HCT116 (cell line): ENCODE results near the gene DPP10. TPM values are rescaled to one million over a fixed set of nuclear protein-coding genes. Genes with fewer than 3 reads are reported as not detected.

Source experiments
- ATAC-seq: fragments of 200-7000 bp; cut with Tn5 transposase; 2 replicates; pipeline ENCODE4 v1.9.1; 2020; ENCODE audit warnings: mild to moderate bottlenecking, moderate library complexity
- BruUV-seq: library from RNA; stranded (reverse); fragments of 400-500 nt; replicated peaks from 2 replicates; lab custom pipeline; 2021; lab: Mats Ljungman, UMichigan
- CTCF ChIA-PET: fragments of 300-600 bp; sonication (Branson Sonifier 250); formaldehyde crosslinking; loops from one replicate; lab custom pipeline; 2021; ENCODE audit warnings: antibody characterized with exemption; lab: Charles Lee
- POLR2A ChIA-PET: fragments of 300-600, 350-600 bp; sonication (Branson Sonifier 250); formaldehyde crosslinking; loops from one replicate; lab custom pipeline; 2021; ENCODE audit warnings: antibody characterized with exemption; lab: Charles Lee
- RAD21 ChIA-PET, 2 experiments: fragments of 300-600 bp; sonication (Branson Sonifier 250); formaldehyde crosslinking; loops; one replicate each; lab custom pipeline; 2023; ENCODE audit warnings: low total read pairs in 2 of 2; ENCODE audit not compliant: uncharacterized antibody in 2 of 2, unreplicated experiment in 2 of 2, low non-redundant PET in 1 of 2; lab: Charles Lee
- DNase-seq: peaks from one replicate; pipeline ENCODE4 v3.0.0-alpha.2; 2010; ENCODE audit warnings: low read depth, low spot score
- H2AFZ ChIP-seq: fragments of 200-600 bp; shearing (Covaris generic), sonication (generic); 2 replicates; pipeline ENCODE4 v1.6.1; 2017; ENCODE audit warnings: low read depth, mixed run types, mixed read lengths, antibody characterized with exemption, low read length; ENCODE audit not compliant: poor library complexity, severe bottlenecking
- H3K27ac ChIP-seq: 2 replicates; pipeline ENCODE4 v1.5.1; 2012; ENCODE audit warnings: low read depth, low read length
- H3K27me3 ChIP-seq: fragments of 200-600 bp; sonication (generic); 2 replicates; pipeline ENCODE4 v1.6.1; 2016; ENCODE audit warnings: mixed run types, low read length, mixed read lengths; ENCODE audit not compliant: insufficient read depth
- H3K36me3 ChIP-seq, 2 experiments: fragments of 200-500 bp in 1 of 2; fragments of 200-600 bp in 1 of 2; sonication (Bioruptor generic) in 1 of 2; sonication (generic) in 1 of 2; 2 replicates each; pipeline versions ENCODE4 v1.5.1 to v1.6.1; 2014 to 2016; ENCODE audit warnings: low read length in 2 of 2, inconsistent platforms in 1 of 2, mixed read lengths in 1 of 2, mixed run types in 1 of 2; ENCODE audit not compliant: insufficient read depth in 2 of 2, control insufficient read depth in 1 of 2
- H3K4me1 ChIP-seq, 2 experiments: fragments of 200-600 bp in 1 of 2; sonication (generic) in 1 of 2; 2 replicates each; pipeline versions ENCODE4 v1.5.1 to v1.6.1; 2012 to 2017; ENCODE audit warnings: low read length in 2 of 2, inconsistent platforms in 1 of 2, mild to moderate bottlenecking in 1 of 2, mixed read lengths in 1 of 2, mixed run types in 1 of 2, moderate library complexity in 1 of 2; ENCODE audit not compliant: insufficient read depth in 2 of 2, control insufficient read depth in 1 of 2
- H3K4me2 ChIP-seq: fragments of 200-600 bp; sonication (generic); 2 replicates; pipeline ENCODE4 v1.6.1; 2017; ENCODE audit warnings: mixed run types, low read length, mixed read lengths
- H3K4me3 ChIP-seq, 2 experiments: fragments of 200-600 bp in 1 of 2; sonication (generic) in 1 of 2; replicated peaks in 1 of 2; 2 replicates each; pipeline ENCODE4 v1.5.1; 2011 to 2016; ENCODE audit warnings: low read length in 2 of 2, control low read depth in 1 of 2, low read depth in 1 of 2, mild to moderate bottlenecking in 1 of 2, mixed read lengths in 1 of 2, mixed run types in 1 of 2
- H3K79me2 ChIP-seq: fragments of 200-600 bp; sonication (generic); 2 replicates; pipeline ENCODE4 v1.6.1; 2017; ENCODE audit warnings: mild to moderate bottlenecking, mixed run types, low read length, moderate library complexity, mixed read lengths; ENCODE audit not compliant: insufficient read depth
- H3K9ac ChIP-seq: fragments of 200-600 bp; sonication (generic); 2 replicates; pipeline ENCODE4 v1.6.1; 2016; ENCODE audit warnings: low read length, mixed read lengths
- H3K9me2 ChIP-seq: fragments of 200-600 bp; sonication (generic), shearing (Covaris generic); 2 replicates; pipeline ENCODE4 v1.6.1; 2017; ENCODE audit warnings: mixed run types, mild to moderate bottlenecking, moderate library complexity; ENCODE audit not compliant: insufficient read depth
- H3K9me3 ChIP-seq, 2 experiments: fragments of 200-500 bp in 1 of 2; fragments of 200-600 bp in 1 of 2; sonication (Bioruptor generic) in 1 of 2; sonication (generic) in 1 of 2; 2 replicates each; pipeline ENCODE4 v1.6.1; 2014 to 2017; ENCODE audit warnings: low read length in 2 of 2, mixed read lengths in 2 of 2, inconsistent platforms in 1 of 2, low read depth in 1 of 2, mild to moderate bottlenecking in 1 of 2, mixed run types in 1 of 2, moderate library complexity in 1 of 2; ENCODE audit not compliant: control insufficient read depth in 1 of 2, insufficient read depth in 1 of 2
- H4K20me1 ChIP-seq: fragments of 200-600 bp; sonication (generic), shearing (Covaris generic); 2 replicates; pipeline ENCODE4 v1.6.1; 2017; ENCODE audit warnings: mixed run types, mild to moderate bottlenecking, moderate library complexity; ENCODE audit not compliant: insufficient read depth
- CEBPB ChIP-seq: IDR thresholded peaks from 2 replicates; pipeline ENCODE4 v1.6.1; 2012; ENCODE audit warnings: low read depth
- CTCF ChIP-seq, 3 experiments: fragments of 200-600 bp in 1 of 3; sonication (generic) in 1 of 3; IDR thresholded peaks in 2 of 3; conservative IDR thresholded peaks in 1 of 3; 2 replicates each; pipeline ENCODE4 v1.5.1; 2012 to 2017; ENCODE audit warnings: low read depth in 2 of 3, low read length in 2 of 3, antibody characterized with exemption in 1 of 3, borderline replicate concordance in 1 of 3, control low read depth in 1 of 3, mild to moderate bottlenecking in 1 of 3, mixed read lengths in 1 of 3, mixed run types in 1 of 3, moderate library complexity in 1 of 3; ENCODE audit not compliant: insufficient read depth in 1 of 3
- EGR1 ChIP-seq: IDR thresholded peaks from 2 replicates; pipeline ENCODE4 v1.6.1; 2012; ENCODE audit warnings: low read depth
- EZH2 ChIP-seq: fragments of 200-600 bp; sonication (generic); IDR thresholded peaks from 2 replicates; pipeline ENCODE4 v1.6.1; 2017; ENCODE audit warnings: antibody characterized with exemption, mixed run types
- JUND ChIP-seq: IDR thresholded peaks from 2 replicates; pipeline ENCODE4 v1.6.1; 2012
- POLR2A ChIP-seq: IDR thresholded peaks from 2 replicates; pipeline ENCODE4 v1.7.0; 2011; ENCODE audit warnings: borderline replicate concordance; ENCODE audit not compliant: insufficient read depth, insufficient read length; ENCODE audit errors: extremely low read depth
- POLR2AphosphoS5 ChIP-seq: IDR thresholded peaks from 2 replicates; pipeline ENCODE4 v1.6.1; 2011; ENCODE audit warnings: mild to moderate bottlenecking, low read depth, low read length, moderate library complexity
- RAD21 ChIP-seq: IDR thresholded peaks from 2 replicates; pipeline ENCODE4 v1.6.1; 2012; ENCODE audit warnings: low read depth, mild to moderate bottlenecking
- SIN3A ChIP-seq: IDR thresholded peaks from 2 replicates; pipeline ENCODE4 v1.6.1; 2012; ENCODE audit warnings: low read depth
- SRF ChIP-seq: IDR thresholded peaks from 2 replicates; pipeline ENCODE4 v1.6.1; 2012; ENCODE audit warnings: low read depth
- YY1 ChIP-seq: IDR thresholded peaks from 2 replicates; pipeline ENCODE4 v1.6.1; 2011; ENCODE audit warnings: low read length, low read depth, moderate library complexity, mild to moderate bottlenecking; ENCODE audit not compliant: insufficient replicate concordance; ENCODE audit errors: extremely low read depth
- ZFX ChIP-seq: fragments of 450-650 bp; IDR thresholded peaks from 2 replicates; pipeline ENCODE4 v1.6.1; 2017
- ZNF274 ChIP-seq: fragments of 200-500 bp; sonication (Bioruptor generic); IDR thresholded peaks from 2 replicates; pipeline ENCODE4 v1.6.1; 2014; ENCODE audit warnings: mild to moderate bottlenecking, low read depth, low read length, inconsistent platforms
- intact Hi-C: fragments of 100-400 bp; cut with micrococcal nuclease; formaldehyde crosslinking; loops from 2 replicates; pipeline ENCODE4 v1.10.0; 2022
- total RNA-seq: library from RNA; stranded (reverse); gene quantifications from one replicate; pipeline ENCODE4 v1.2.1, GENCODE V29; 2021; ENCODE audit not compliant: unreplicated experiment

DPP10 gene
- total RNA-seq, 1 experiment from 2014 or later: not detected

GRCh38 chr2:115285416-115285815 lies 843.0 kb downstream of the DPP10 start:
- BruUV-seq: no TSS peak
- Histone ChIP-seq H3K9me2 (no peaks in the 10 kb centered on the region), H3K36me3 (no peaks in the 10 kb centered on the region), H3K9ac (no peak overlapping the region), H3K79me2 (no peaks in the 10 kb centered on the region), H3K4me1 (no peaks in the 10 kb centered on the region), H3K9me3 (peaks cover 10 to 14% of the 10 kb centered on the region in 2 experiments; a peak in 2 of 4 replicates), H3K27me3 (no peaks in the 10 kb centered on the region), H3K27ac (no peak overlapping the region), H2AFZ (no peak overlapping the region), H3K4me3 (no peak overlapping the region), H4K20me1 (no peaks in the 10 kb centered on the region), H3K4me2 (no peak overlapping the region)
- intact Hi-C loops: no loop called here
- ATAC-seq (no peak), DNase-seq (no peak)
- CTCF ChIA-PET: no interaction called here
- POLR2A ChIA-PET: no interaction called here
- RAD21 ChIA-PET: interaction anchor here in 1 of 2 experiments (0.6 kb wide), 1 partner anchor 16 kb away, joined by 3 read pairs; no protein-coding TSS in a partner anchor
- no peak for TF ChIP-seq ZNF274
- no peak for TF ChIP-seq SRF
- no peak for TF ChIP-seq EZH2
- TF ChIP-seq RAD21: no peak
- TF ChIP-seq SIN3A: no peak
- no peak for TF ChIP-seq CEBPB
- TF ChIP-seq POLR2A: no peak
- no peak for TF ChIP-seq CTCF (IDR thresholded peaks at IDR 0.05 in 2 of 3, conservative IDR thresholded peaks at IDR 0.05 in 1 of 3; ENCODE audit: borderline replicate concordance in 1 of 3, insufficient read depth in 1 of 3, low read depth in 2 of 3, low read length in 2 of 3)
- TF ChIP-seq YY1: no peak
- no peak for TF ChIP-seq JUND
- no peak for TF ChIP-seq ZFX
- TF ChIP-seq POLR2AphosphoS5: no peak
- no peak for TF ChIP-seq EGR1
